ENCODE data around the gene SPNS2. TPM values are rescaled to one million over a fixed set of nuclear protein-coding genes. Genes with fewer than 3 reads are reported as not detected.

Gene SPNS2
- total RNA-seq, 1 donor, result 0.43 TPM

DNA sequence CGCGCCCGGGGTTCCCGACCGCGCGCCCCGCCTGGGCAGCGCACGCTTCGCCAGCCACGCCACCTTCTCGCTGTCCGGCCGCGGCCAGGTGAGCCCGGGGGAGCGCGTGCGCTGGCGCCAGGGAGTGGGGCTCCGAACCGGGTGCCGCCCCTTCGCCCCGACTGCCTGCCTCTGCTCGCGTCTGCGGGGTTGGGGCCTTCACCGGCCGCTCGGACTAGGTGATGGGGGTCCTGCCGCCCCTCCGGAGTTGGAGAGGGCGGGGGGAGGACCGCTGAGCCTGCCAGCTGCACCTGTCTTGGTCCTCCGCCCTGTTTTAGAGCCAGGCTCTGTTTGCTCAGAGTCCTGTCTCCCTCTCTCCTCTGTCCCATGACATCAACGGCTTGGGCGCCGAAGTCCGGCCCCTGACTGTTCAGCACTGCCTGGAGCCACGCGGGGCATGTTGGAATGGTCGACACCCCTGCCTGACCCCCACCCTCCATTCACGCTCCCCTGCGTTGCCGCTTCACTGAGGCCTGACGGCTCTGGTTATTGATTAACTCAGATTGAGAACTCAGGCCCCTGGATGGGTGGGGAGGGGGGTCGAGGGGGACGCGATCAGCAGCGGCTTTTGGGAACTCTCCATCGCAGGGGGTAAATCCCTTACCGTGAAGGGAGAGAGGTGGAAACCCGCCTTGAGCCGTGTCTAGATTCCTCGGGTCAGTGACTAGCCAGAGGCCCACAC lies 86.4 kb downstream of the SPNS2 start:
- no peak overlapping the region for H3K4me3 ChIP-seq (ENCODE audit: low read depth, low read length)

DNA sequence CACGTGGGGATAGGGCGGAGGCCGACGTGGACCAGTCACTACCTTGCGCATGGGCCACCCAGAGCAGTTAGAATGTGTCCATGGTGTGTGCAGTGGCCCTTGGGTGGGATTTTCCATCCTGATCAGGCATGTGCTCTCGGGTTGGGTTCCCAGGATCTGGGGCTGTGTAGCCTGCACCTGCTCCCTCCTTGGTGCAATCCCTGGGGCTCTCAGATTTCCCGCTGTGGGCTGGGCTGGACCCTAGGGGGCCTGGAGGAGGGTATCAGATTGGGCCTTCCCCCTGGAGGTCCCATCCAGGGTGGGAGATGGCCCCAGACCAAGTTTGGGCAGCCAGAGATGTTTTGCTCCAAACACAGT lies 86.9 kb downstream of the SPNS2 start:
- TF ChIP-seq, protein P1, sequence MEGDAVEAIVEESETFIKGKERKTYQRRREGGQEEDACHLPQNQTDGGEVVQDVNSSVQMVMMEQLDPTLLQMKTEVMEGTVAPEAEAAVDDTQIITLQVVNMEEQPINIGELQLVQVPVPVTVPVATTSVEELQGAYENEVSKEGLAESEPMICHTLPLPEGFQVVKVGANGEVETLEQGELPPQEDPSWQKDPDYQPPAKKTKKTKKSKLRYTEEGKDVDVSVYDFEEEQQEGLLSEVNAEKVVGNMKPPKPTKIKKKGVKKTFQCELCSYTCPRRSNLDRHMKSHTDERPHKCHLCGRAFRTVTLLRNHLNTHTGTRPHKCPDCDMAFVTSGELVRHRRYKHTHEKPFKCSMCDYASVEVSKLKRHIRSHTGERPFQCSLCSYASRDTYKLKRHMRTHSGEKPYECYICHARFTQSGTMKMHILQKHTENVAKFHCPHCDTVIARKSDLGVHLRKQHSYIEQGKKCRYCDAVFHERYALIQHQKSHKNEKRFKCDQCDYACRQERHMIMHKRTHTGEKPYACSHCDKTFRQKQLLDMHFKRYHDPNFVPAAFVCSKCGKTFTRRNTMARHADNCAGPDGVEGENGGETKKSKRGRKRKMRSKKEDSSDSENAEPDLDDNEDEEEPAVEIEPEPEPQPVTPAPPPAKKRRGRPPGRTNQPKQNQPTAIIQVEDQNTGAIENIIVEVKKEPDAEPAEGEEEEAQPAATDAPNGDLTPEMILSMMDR (IDR thresholded peaks at IDR 0.05; ENCODE audit: insufficient read depth, low read depth, low read length), result no peak
- H3K4me3 ChIP-seq (ENCODE audit: low read depth, low read length), result no peak overlapping the region
- no peak for DNase-seq (ENCODE audit: low read depth)

More for the DNA sequence above, 86.4 kb downstream of the SPNS2 start:
- TF ChIP-seq, protein P1 (IDR thresholded peaks at IDR 0.05; ENCODE audit: insufficient read depth, low read depth, low read length), result no peak
- no peak for DNase-seq (ENCODE audit: low read depth)

DNA sequence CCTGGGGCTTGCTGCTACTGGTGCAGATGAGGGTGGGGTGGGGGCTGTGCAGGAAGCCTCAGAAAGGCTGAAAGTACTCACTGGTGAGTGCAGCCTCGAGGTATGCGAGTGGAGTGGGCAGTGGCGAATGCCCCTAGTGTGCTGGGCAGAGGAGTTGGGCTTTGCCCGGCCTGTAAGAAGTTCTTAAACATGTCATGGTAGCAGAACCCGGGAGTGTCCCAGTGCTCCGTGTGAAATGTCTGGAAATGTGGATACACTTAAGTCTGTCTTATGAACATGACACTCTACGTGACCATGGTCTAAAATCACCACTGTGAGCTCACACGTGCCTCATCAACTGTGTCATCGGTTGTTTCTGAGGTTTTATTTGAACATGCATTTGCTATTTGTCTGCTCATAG lies 87.4 kb downstream of the SPNS2 start:
- TF ChIP-seq, protein P1 (IDR thresholded peaks at IDR 0.05; ENCODE audit: insufficient read depth, low read depth, low read length), result no peak
- DNase-seq (ENCODE audit: low read depth), result no peak
- H3K4me3 ChIP-seq (ENCODE audit: low read depth, low read length), result no peak overlapping the region

DNA sequence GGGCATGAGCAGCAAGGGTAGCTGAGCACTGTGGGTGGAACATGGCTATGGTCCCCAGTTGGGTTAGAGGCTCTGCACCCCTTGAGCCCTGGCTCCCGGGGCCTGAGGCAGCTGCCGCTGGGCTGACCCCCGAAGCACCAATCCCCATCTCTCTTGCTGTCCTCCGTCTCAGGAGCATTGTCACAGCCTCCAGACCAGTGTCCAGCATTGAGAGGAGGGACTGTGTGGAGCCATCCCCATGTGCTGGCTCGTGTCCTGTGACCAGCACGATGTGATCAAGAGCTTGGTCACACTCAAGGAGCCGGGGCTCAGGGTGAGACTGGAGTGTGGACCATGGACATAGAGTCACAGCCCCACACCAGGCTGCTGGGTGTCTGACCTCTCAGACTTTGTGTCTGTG lies 88.5 kb downstream of the SPNS2 start:
- no peak for DNase-seq (ENCODE audit: low read depth)
- TF ChIP-seq, protein P1 (IDR thresholded peaks at IDR 0.05; ENCODE audit: insufficient read depth, low read depth, low read length), result no peak

DNA sequence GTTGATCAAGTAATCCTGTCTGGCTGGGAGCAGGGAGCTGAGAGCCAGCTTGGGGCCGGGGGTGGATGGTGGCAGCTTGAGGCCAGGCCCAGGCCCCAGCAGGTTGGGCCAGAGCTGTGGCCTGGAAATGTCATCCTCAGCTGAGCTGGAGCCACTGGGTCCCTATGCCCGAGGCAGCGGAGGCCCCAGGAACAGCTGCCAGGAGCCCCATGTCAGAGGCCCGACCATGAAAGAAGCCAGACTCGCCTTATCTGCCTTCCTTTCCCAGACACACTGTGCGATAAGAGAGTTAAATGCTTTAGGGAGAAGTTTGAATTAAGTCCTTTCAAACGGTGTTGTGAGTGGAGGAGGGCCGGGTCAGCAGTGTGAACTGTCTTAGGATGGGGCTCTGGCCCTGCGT lies 89.1 kb downstream of the SPNS2 start:
- no peak overlapping the region for H3K4me3 ChIP-seq (ENCODE audit: low read depth, low read length)
- peak; percentile 56 for DNase-seq (ENCODE audit: low read depth)
- TF ChIP-seq, protein P1 (IDR thresholded peaks at IDR 0.05; ENCODE audit: insufficient read depth, low read depth, low read length), result no peak

More for the DNA sequence above, 88.5 kb downstream of the SPNS2 start:
- H3K4me3 ChIP-seq (ENCODE audit: low read depth, low read length), result no peak overlapping the region

DNA sequence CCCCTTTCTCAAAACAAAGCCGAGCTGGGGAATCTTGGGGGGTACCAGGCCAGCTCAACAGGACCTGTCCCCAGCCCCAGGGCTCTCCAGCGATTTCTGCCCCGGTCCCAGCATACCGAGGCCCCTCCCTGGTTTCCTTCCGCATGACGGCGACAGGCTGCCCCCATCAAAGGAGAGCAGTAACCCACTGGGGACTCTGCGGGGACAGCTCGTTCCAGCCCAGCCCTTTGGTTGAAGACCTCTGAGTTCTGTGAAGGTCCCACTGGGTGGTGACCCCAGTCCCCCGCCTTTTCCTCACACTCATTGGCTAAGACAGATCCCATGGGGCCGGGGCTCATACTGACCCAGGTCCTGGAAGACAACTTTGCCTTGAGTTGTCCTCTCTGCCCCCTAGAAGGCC lies 89.7 kb downstream of the SPNS2 start:
- TF ChIP-seq, protein P1 (IDR thresholded peaks at IDR 0.05; ENCODE audit: insufficient read depth, low read depth, low read length), result no peak
- DNase-seq (ENCODE audit: low read depth), result no peak

More for the DNA sequence above, 89.7 kb downstream of the SPNS2 start:
- no peak overlapping the region for H3K4me3 ChIP-seq (ENCODE audit: low read depth, low read length)

Other genes with a start within 250 kb of the SPNS2 start
- 48.3 and 58.7 TPM in 2 replicates for gene ANKFY1, start 234.9 kb upstream of the SPNS2 start, total RNA-seq
- gene UBE2G1, start 132.2 kb upstream of the SPNS2 start, total RNA-seq, result 37.7 and 45.3 TPM in 2 replicates
- not detected in 2 replicates for gene SPNS3, start 64.9 kb upstream of the SPNS2 start, total RNA-seq
- 61.7 and 71.2 TPM in 2 replicates for gene MYBBP1A, start 56.5 kb downstream of the SPNS2 start, total RNA-seq
- gene GGT6, start 61.7 kb downstream of the SPNS2 start, total RNA-seq, result not detected in 2 replicates
- not detected in 2 replicates for gene SMTNL2, start 85.6 kb downstream of the SPNS2 start, total RNA-seq
- not detected in 2 replicates for gene ALOX15, start 142.8 kb downstream of the SPNS2 start, total RNA-seq
- gene PELP1, start 205.3 kb downstream of the SPNS2 start, total RNA-seq, result 17.7 and 19.6 TPM in 2 replicates
- 3.5 TPM in 2 replicates for gene ARRB2, start 211.8 kb downstream of the SPNS2 start, total RNA-seq
- gene MED11, start 232.5 kb downstream of the SPNS2 start, total RNA-seq, result 9.9 and 11.0 TPM in 2 replicates
- gene ZMYND15, start 241.0 kb downstream of the SPNS2 start, total RNA-seq, result not detected in 2 replicates
- 0.64 and 0.86 TPM in 2 replicates for gene CXCL16, start 241.0 kb downstream of the SPNS2 start, total RNA-seq